ENCODE results near the gene OPCML. TPM values are rescaled to one million over a fixed set of nuclear protein-coding genes. Genes with fewer than 3 reads are reported as not detected.

Gene OPCML
- polyA plus RNA-seq, 3 donors: not detected

- Histone ChIP-seq H2AFZ (ENCODE audit: insufficient read depth, low read depth, low read length, poor library complexity, severe bottlenecking) (no peak overlapping the region), H4K20me1 (ENCODE audit: insufficient read depth, low read length) (no peaks in the 10 kb centered on the region), H3K27me3 (ENCODE audit: control insufficient read depth in 2 of 2, insufficient read depth in 2 of 2, low read length in 2 of 2) (no peaks in the 10 kb centered on the region), H3K4me2 (replicated peaks; ENCODE audit: extremely low read depth, low read length, poor library complexity, severe bottlenecking) (no peak overlapping the region), H3K4me3 (replicated peaks in 1 of 3; ENCODE audit: low read depth in 2 of 3, low read length in 3 of 3) (no peak overlapping the region), H3K9me3 (replicated peaks in 1 of 2; ENCODE audit: control insufficient read depth in 1 of 2, insufficient read depth in 1 of 2, low read length in 2 of 2) (no peaks in the 10 kb centered on the region), H3K36me3 (replicated peaks in 1 of 2; ENCODE audit: control insufficient read depth in 1 of 2, insufficient read depth in 2 of 2, low read length in 2 of 2) (no peaks in the 10 kb centered on the region), H3K79me2 (ENCODE audit: insufficient read depth, low read length) (no peaks in the 10 kb centered on the region), H3K9ac (ENCODE audit: insufficient read depth, low read length, poor library complexity, severe bottlenecking) (no peak overlapping the region), H3K27ac (ENCODE audit: low read depth in 1 of 2, low read length in 2 of 2) (no peak overlapping the region), H3K4me1 (ENCODE audit: control insufficient read depth in 1 of 2, insufficient read depth in 2 of 2, low read length in 2 of 2) (no peaks in the 10 kb centered on the region)
- no peak for TF ChIP-seq CTCF (IDR thresholded peaks at IDR 0.05)
- Mint-ChIP-seq H3K27me3 (ENCODE audit: low read depth in 3 of 3) (peaks cover 0 to under 1% (median 0%) of the 10 kb centered on the region in 3 donors), H3K36me3 (no peaks in the 10 kb centered on the region), H3K27ac (no peak overlapping the region), H3K4me3 (no peak overlapping the region), H3K4me1 (no peaks in the 10 kb centered on the region), H3K9me3 (no peaks in the 10 kb centered on the region)
- 80% methylated on average over 1 of the region's 5 CpGs for WGBS (ENCODE audit: insufficient coverage)
- DNase-seq: no peak
- intact Hi-C loops (cut with micrococcal nuclease): no loop called here
These were observed 861.2 kb downstream of the OPCML start for GRCh38 chr11:132670921-132671675.

DNA sequence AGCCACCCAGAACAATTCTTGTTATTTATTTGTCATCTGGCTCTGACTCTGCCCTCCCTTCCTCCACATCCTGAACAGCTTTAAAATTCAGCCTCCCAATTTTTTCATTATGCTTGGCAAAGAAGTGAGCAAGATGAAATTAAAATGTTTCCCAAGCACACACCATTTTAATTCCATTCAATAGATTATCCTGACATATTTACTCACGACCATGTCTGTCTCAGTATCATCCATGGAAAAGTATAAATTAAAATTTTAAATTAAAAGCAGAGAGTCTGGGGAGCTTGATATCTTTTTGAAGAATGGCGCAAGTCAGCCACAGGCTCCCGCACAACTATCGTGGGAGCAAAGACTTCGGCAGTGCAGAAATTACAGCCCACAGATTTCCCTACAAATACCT lies 862.4 kb downstream of the OPCML start:
- H3K9me3 Mint-ChIP-seq: peaks cover 0 to 3% (median 0%) of the 10 kb centered on the region in 7 donors

More for the DNA sequence above, 862.4 kb downstream of the OPCML start:
- Histone ChIP-seq H4K20me1 (ENCODE audit: insufficient read depth, low read length) (no peaks in the 10 kb centered on the region), H3K9me3 (replicated peaks in 1 of 2; ENCODE audit: control insufficient read depth in 1 of 2, insufficient read depth in 1 of 2, low read length in 2 of 2) (peaks cover 0 to 3% of the 10 kb centered on the region in 2 donors), H3K4me1 (ENCODE audit: control insufficient read depth in 1 of 2, insufficient read depth in 2 of 2, low read length in 2 of 2) (no peaks in the 10 kb centered on the region), H3K27ac (ENCODE audit: low read depth in 1 of 2, low read length in 2 of 2) (no peak overlapping the region), H3K79me2 (ENCODE audit: insufficient read depth, low read length) (no peaks in the 10 kb centered on the region), H3K4me2 (replicated peaks; ENCODE audit: extremely low read depth, low read length, poor library complexity, severe bottlenecking) (no peak overlapping the region), H3K27me3 (ENCODE audit: control insufficient read depth in 2 of 2, insufficient read depth in 2 of 2, low read length in 2 of 2) (no peaks in the 10 kb centered on the region), H3K9ac (ENCODE audit: insufficient read depth, low read length, poor library complexity, severe bottlenecking) (no peak overlapping the region), H3K4me3 (replicated peaks in 1 of 3; ENCODE audit: low read depth in 2 of 3, low read length in 3 of 3) (no peak overlapping the region), H2AFZ (ENCODE audit: insufficient read depth, low read depth, low read length, poor library complexity, severe bottlenecking) (no peak overlapping the region), H3K36me3 (replicated peaks in 1 of 2; ENCODE audit: control insufficient read depth in 1 of 2, insufficient read depth in 2 of 2, low read length in 2 of 2) (no peaks in the 10 kb centered on the region)
- WGBS (ENCODE audit: insufficient coverage): 100% methylated on average over 2 of the region's 5 CpGs
- no peak overlapping the region for H3K4me3 Mint-ChIP-seq
- no peak overlapping the region for H3K27ac Mint-ChIP-seq
- H3K27me3 Mint-ChIP-seq (ENCODE audit: low read depth in 3 of 3): peaks cover 0 to 2% (median 2%) of the 10 kb centered on the region in 3 donors
- intact Hi-C loops (cut with micrococcal nuclease): no loop called here
- DNase-seq: no peak
- no peaks in the 10 kb centered on the region for H3K4me1 Mint-ChIP-seq
- no peaks in the 10 kb centered on the region for H3K36me3 Mint-ChIP-seq
- TF ChIP-seq CTCF (IDR thresholded peaks at IDR 0.05): no peak
